ENCODE results near the gene EPAS1.

EPAS1 gene

GRCh38 chr2:46342566-46343315, 45.5 kb downstream of the EPAS1 start:
- DNase-seq = no peak

GRCh38 chr2:46344706-46345105, 47.5 kb downstream of the EPAS1 start:
- no peak for DNase-seq

GRCh38 chr2:46345775-46346174, 48.6 kb downstream of the EPAS1 start:
- DNase-seq = no peak

GRCh38 chr2:46346719-46347118, 49.5 kb downstream of the EPAS1 start:
- DNase-seq = no peak

- DNase-seq = no peak
Measured at GRCh38 chr2:46347648-46348280, 50.6 kb downstream of the EPAS1 start.

GRCh38 chr2:46349115-46349547, 51.9 kb downstream of the EPAS1 start:
- no peak for DNase-seq

GRCh38 chr2:46350029-46350689, 53.0 kb downstream of the EPAS1 start:
- no peak for DNase-seq

- DNase-seq = no peak
Measured at GRCh38 chr2:46351098-46351749, 54.0 kb downstream of the EPAS1 start.

- no peak for DNase-seq
Measured at GRCh38 chr2:46351750-46352138, 54.5 kb downstream of the EPAS1 start.

- DNase-seq = no peak
Measured at GRCh38 chr2:46352621-46353020, 55.4 kb downstream of the EPAS1 start.

- DNase-seq = no peak
Measured at GRCh38 chr2:46353509-46353908, 56.3 kb downstream of the EPAS1 start.

- DNase-seq = peak; percentile 62
Measured at GRCh38 chr2:46355756-46356155, 58.5 kb downstream of the EPAS1 start.

- DNase-seq = no peak
Measured at GRCh38 chr2:46356991-46357390, 59.8 kb downstream of the EPAS1 start.

GRCh38 chr2:46358713-46359112, 61.5 kb downstream of the EPAS1 start:
- no peak for DNase-seq

GRCh38 chr2:46360303-46360702, 63.1 kb downstream of the EPAS1 start:
- no peak for DNase-seq

- no peak for DNase-seq
Measured at GRCh38 chr2:46361920-46362666, 64.9 kb downstream of the EPAS1 start.

- DNase-seq = no peak
Measured at GRCh38 chr2:46362667-46363012, 65.4 kb downstream of the EPAS1 start.

GRCh38 chr2:46363535-46364170, 66.4 kb downstream of the EPAS1 start:
- no peak for DNase-seq

GRCh38 chr2:46364797-46365457, 67.7 kb downstream of the EPAS1 start:
- peak; percentile 6 for DNase-seq

GRCh38 chr2:46365913-46366667, 68.9 kb downstream of the EPAS1 start:
- DNase-seq = no peak

GRCh38 chr2:46366668-46367052, 69.5 kb downstream of the EPAS1 start:
- no peak for DNase-seq

Data from NCI-H526 treated with DMSO at 0.1 percent for 48 hours (cell line).